Left kidney (tissue), 2 donors: ENCODE results near the gene PTPN2. TPM values are rescaled to one million over a fixed set of nuclear protein-coding genes. Genes with fewer than 3 reads are reported as not detected.

Source experiments
- DNase-seq: peaks from one replicate; pipeline ENCODE4 v3.0.0-alpha.2; 2013
- polyA plus RNA-seq: library from polyadenylated mRNA; unstranded; fragments of 120-200 nt; gene quantifications from one replicate; pipeline ENCODE4 v1.2.1, GENCODE V29; 2013; ENCODE audit not compliant: insufficient read length

Gene PTPN2
- polyA plus RNA-seq, 1 donor, result 75.3 TPM

DNA sequence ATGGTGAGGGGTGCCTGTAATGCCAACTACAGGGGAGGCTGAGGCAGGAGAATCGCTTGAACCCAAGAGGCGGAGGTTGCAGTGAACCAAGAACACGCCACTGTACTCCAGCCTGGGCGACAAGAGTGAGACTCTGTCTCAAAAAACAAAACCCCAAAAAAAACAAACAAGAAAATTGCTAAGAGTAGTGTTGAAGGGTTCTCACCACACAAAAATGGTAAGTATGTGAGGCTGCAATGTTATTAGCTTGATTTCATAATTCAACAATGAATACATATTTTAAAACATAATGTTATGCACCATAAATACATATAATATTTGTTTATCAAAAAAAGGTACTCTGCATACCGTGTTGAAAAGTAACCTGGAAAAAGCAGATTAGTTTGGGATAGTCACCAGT, 135.4 kb downstream of the PTPN2 start:
- no peak for DNase-seq

DNA sequence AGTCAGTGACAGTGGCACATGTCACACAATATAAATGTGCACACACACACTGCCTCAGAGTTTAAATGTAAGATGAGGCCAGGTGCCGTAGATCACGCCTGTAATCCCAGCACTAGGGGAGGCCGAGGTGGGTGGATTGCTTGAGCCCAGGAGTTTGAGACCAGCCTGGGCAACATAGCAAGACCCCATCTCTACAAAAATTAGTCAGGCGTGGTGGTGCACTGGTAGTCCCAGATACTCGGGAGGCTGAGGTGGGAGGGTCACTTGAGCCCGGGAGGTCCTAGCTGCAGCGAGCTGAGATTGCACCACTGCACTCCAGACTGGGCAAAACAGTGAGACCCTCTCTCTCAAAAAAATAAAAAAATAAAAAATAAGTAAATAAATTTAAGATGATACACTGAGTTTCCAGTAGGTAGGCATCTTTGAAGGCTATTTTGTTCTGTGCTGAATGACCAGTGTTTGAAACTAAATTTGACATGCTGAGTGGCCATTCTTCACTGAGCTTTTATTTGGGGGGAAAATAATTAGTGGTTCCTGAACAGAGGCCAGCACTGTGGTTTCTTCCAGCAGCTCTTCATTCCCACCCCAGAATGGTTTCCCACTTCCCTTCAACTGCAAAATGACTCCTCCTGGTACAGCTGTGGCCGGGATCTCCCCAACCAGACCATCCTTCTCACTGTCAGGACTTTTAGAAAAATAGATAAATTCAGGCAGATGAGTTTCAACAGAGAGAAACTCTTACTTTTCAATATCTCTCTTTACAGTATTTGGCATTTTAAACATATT, 136.3 kb downstream of the PTPN2 start:
- no peak for DNase-seq

DNA sequence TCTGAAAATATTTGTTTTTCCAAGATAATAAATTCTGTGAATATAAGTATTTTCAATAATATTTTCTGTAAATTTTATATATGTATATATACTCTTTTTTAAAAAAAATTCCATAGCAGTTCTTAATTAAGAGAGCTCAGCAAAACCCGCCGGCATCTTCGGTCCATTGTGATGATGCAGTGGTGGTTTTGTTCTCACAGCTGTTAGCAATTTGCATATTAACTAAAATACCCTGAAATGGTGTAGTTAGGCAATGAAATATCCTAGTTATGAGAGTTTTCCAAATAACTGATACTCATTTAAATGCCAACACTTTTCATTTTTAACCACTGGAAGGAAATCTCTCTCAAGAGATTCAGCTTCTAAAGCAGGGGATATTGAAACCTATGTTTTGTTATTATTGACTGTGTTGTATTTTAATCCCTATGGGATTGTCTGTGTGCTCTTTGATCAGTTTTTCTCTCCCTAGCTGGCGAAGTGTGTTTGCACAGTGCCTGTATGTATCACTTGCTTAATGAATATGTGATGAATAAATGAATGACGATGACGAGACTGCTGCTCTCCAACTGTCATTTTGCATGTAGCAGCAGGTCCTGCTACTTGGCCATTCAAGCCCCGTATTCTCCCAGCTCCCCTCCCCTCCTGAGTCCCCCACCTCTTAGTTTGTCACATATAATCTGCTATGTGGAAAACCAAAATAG, 138.8 kb downstream of the PTPN2 start:
- no peak for DNase-seq

- DNase-seq, result peak; percentile 35
These were observed 139.9 kb downstream of the PTPN2 start for GRCh38 chr18:12744103-12744502.

- no peak for DNase-seq
These were observed 141.6 kb downstream of the PTPN2 start for GRCh38 chr18:12742453-12742852.

Other genes starting within 250 kb of the PTPN2 start
- gene SPIRE1, start 226.1 kb downstream of the PTPN2 start, polyA plus RNA-seq, result 37.6 TPM
- 16.6 TPM for gene CEP76, start 181.5 kb downstream of the PTPN2 start, polyA plus RNA-seq
- 80.5 TPM for gene PSMG2, start 181.2 kb downstream of the PTPN2 start, polyA plus RNA-seq
- 46.4 TPM for gene SEH1L, start 63.8 kb upstream of the PTPN2 start, polyA plus RNA-seq
- gene CEP192, start 107.1 kb upstream of the PTPN2 start, polyA plus RNA-seq, result 46.6 TPM